ENCODE measurements around the gene FBRSL1. TPM values are rescaled to one million over a fixed set of nuclear protein-coding genes. Genes with fewer than 3 reads are reported as not detected.
A peak's percentile ranks its signal among the peaks of the same experiment; 100 is the strongest.

FBRSL1 gene
- total RNA-seq, 1 experiment from 2014 or later, result 124 TPM

DNA sequence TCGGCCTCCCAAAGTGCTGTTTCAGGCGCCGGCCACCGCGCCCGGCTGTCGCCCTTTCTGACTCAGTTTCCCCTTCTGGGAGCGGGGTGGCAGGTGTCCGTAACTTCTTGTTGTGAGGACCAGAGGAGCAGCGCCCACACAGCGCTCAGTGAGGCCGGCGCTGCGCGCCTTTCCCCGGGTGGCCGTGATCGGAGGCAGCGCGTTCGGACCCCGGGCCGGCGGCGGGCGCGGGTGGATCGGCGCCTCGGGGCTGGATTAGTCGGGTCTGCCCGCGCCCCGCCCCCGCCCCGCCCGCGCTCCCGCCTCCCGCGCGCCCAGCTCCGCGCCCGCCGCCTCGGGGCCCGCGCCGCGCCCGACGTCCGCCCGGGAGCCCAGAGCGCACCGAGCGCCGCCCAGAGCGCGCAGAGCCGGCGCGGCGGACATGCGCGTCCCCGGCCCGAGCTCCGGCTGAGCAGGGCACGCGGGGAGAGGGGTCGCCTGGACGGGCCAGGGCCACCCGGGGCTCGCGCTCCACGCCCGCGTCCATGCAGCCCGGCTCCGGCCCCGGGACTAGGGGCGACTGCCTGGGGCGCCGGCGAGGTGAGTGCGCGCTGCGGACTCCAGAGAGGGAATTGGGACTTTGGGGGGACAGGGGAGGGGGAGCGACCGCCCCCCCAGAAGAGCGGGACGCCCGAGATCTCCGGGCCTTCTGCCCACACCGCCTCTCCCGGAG, 69.9 kb downstream of the FBRSL1 start:
- ChIA-PET POLR2A (no interaction called here), CTCF (interaction anchor here (1.0 kb wide), 2 partner anchors 55 to 285 kb away, joined by 4 to 8 read pairs; no protein-coding TSS in a partner anchor), RAD21 (ENCODE audit: low non-redundant PET in 1 of 2, low total read pairs in 2 of 2, uncharacterized antibody in 2 of 2, unreplicated experiment in 2 of 2) (interaction anchor here in 1 of 2 experiments (0.6 kb wide), 1 partner anchor 36 kb away, joined by 3 read pairs; no protein-coding TSS in a partner anchor)
- H4K20me1 ChIP-seq (ENCODE audit: insufficient read depth), result peaks cover 9% of the 10 kb centered on the region; the same call in 1 of the 2 replicates
- DNase-seq (ENCODE audit: low read depth, low spot score) (peak; percentile 18), ATAC-seq (peak; percentile 58)
- intact Hi-C loops (cut with micrococcal nuclease), result loop anchor here (2.0 kb wide), 1 partner anchor 55 kb away; no protein-coding TSS in a partner anchor
- no peaks in the 10 kb centered on the region; a peak in 2 of 4 replicates for H3K36me3 ChIP-seq (ENCODE audit: control insufficient read depth in 1 of 2, insufficient read depth in 2 of 2, low read length in 2 of 2)
- TF ChIP-seq EGR1 (IDR thresholded peaks at IDR 0.05; ENCODE audit: low read depth) (no peak), ZFX (IDR thresholded peaks at IDR 0.05) (peak; percentile 56; the same call in 1 of the 2 replicates), CBX3 (IDR thresholded peaks at IDR 0.05; ENCODE audit: low read depth) (no peak), FOSL1 (IDR thresholded peaks at IDR 0.05; ENCODE audit: low read depth) (no peak), EZH2 (IDR thresholded peaks at IDR 0.05) (no peak), ZNF274 (IDR thresholded peaks at IDR 0.05; ENCODE audit: low read depth, low read length) (no peak), ELF1 (IDR thresholded peaks at IDR 0.05; ENCODE audit: borderline replicate concordance, low read depth) (no peak), CTCF (IDR thresholded peaks at IDR 0.05 in 2 of 3, conservative IDR thresholded peaks at IDR 0.05 in 1 of 3; ENCODE audit: borderline replicate concordance in 1 of 3, insufficient read depth in 1 of 3, low read depth in 2 of 3, low read length in 2 of 3) (peak in 1 of 3 experiments; percentile 30; a peak in 3 of 6 replicates), SIN3A (IDR thresholded peaks at IDR 0.05; ENCODE audit: low read depth) (no peak), ATF3 (IDR thresholded peaks at IDR 0.05) (no peak), POLR2AphosphoS5 (IDR thresholded peaks at IDR 0.05; ENCODE audit: low read depth, low read length) (peak; percentile 62; the same call in 1 of the 2 replicates), MAX (IDR thresholded peaks at IDR 0.05) (no peak), POLR2A (IDR thresholded peaks at IDR 0.05; ENCODE audit: borderline replicate concordance, extremely low read depth, insufficient read depth, insufficient read length) (peak; percentile 49), YY1 (IDR thresholded peaks at IDR 0.05; ENCODE audit: extremely low read depth, insufficient replicate concordance, low read depth, low read length) (no peak), CEBPB (IDR thresholded peaks at IDR 0.05; ENCODE audit: low read depth) (no peak), EZH2phosphoT487 (IDR thresholded peaks at IDR 0.05; ENCODE audit: borderline replicate concordance) (no peak), RAD21 (IDR thresholded peaks at IDR 0.05; ENCODE audit: low read depth) (no peak)
- TF ChIP-seq, protein P1, sequence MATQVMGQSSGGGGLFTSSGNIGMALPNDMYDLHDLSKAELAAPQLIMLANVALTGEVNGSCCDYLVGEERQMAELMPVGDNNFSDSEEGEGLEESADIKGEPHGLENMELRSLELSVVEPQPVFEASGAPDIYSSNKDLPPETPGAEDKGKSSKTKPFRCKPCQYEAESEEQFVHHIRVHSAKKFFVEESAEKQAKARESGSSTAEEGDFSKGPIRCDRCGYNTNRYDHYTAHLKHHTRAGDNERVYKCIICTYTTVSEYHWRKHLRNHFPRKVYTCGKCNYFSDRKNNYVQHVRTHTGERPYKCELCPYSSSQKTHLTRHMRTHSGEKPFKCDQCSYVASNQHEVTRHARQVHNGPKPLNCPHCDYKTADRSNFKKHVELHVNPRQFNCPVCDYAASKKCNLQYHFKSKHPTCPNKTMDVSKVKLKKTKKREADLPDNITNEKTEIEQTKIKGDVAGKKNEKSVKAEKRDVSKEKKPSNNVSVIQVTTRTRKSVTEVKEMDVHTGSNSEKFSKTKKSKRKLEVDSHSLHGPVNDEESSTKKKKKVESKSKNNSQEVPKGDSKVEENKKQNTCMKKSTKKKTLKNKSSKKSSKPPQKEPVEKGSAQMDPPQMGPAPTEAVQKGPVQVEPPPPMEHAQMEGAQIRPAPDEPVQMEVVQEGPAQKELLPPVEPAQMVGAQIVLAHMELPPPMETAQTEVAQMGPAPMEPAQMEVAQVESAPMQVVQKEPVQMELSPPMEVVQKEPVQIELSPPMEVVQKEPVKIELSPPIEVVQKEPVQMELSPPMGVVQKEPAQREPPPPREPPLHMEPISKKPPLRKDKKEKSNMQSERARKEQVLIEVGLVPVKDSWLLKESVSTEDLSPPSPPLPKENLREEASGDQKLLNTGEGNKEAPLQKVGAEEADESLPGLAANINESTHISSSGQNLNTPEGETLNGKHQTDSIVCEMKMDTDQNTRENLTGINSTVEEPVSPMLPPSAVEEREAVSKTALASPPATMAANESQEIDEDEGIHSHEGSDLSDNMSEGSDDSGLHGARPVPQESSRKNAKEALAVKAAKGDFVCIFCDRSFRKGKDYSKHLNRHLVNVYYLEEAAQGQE (IDR thresholded peaks at IDR 0.05; ENCODE audit: low read depth), result no peak
- TF ChIP-seq, protein P2, sequence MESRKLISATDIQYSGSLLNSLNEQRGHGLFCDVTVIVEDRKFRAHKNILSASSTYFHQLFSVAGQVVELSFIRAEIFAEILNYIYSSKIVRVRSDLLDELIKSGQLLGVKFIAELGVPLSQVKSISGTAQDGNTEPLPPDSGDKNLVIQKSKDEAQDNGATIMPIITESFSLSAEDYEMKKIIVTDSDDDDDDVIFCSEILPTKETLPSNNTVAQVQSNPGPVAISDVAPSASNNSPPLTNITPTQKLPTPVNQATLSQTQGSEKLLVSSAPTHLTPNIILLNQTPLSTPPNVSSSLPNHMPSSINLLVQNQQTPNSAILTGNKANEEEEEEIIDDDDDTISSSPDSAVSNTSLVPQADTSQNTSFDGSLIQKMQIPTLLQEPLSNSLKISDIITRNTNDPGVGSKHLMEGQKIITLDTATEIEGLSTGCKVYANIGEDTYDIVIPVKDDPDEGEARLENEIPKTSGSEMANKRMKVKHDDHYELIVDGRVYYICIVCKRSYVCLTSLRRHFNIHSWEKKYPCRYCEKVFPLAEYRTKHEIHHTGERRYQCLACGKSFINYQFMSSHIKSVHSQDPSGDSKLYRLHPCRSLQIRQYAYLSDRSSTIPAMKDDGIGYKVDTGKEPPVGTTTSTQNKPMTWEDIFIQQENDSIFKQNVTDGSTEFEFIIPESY (IDR thresholded peaks at IDR 0.05; ENCODE audit: extremely low read depth, insufficient replicate concordance, low read length), result no peak
- H3K4me2 ChIP-seq (ENCODE audit: low read length), result peak overlapping the region; percentile 98
- H3K4me3 ChIP-seq (replicated peaks in 1 of 2; ENCODE audit: low read depth in 1 of 2, low read length in 2 of 2), result peak overlapping the region; percentile 87 to 96
- H3K9me2 ChIP-seq (ENCODE audit: insufficient read depth), result no peaks in the 10 kb centered on the region
- H3K9ac ChIP-seq (ENCODE audit: low read length), result peak overlapping the region; percentile 94
- peaks cover 47% of the 10 kb centered on the region for H3K79me2 ChIP-seq (ENCODE audit: insufficient read depth, low read length)
- BruUV-seq (replicated peaks), result no TSS peak
- H3K4me1 ChIP-seq (ENCODE audit: control insufficient read depth in 1 of 2, insufficient read depth in 2 of 2, low read length in 2 of 2), result peaks cover 5 to 20% of the 10 kb centered on the region in 2 experiments; a peak in 3 of 4 replicates
- no peaks in the 10 kb centered on the region for H3K27me3 ChIP-seq (ENCODE audit: insufficient read depth, low read length)
- no peak overlapping the region for H2AFZ ChIP-seq (ENCODE audit: low read depth, low read length, poor library complexity, severe bottlenecking)
- H3K9me3 ChIP-seq (ENCODE audit: control insufficient read depth in 1 of 2, insufficient read depth in 1 of 2, low read depth in 1 of 2, low read length in 2 of 2), result no peaks in the 10 kb centered on the region
- peak overlapping the region; percentile 96 for H3K27ac ChIP-seq (ENCODE audit: low read depth, low read length)
